Activated B cell treated with CpG ODN at 0.5 μM for 24 hours (primary cell): ENCODE measurements around the gene PRRC2B. TPM values are rescaled to one million over a fixed set of nuclear protein-coding genes. Genes with fewer than 3 reads are reported as not detected.
A peak's percentile ranks its signal among the peaks of the same experiment; 100 is the strongest.

Experiments
- ATAC-seq: fragments of 200-7000 bp; cut with Tn5 transposase; one replicate; pipeline ENCODE4 v1.10.0; 2021; ENCODE audit warnings: low read depth, mild to moderate bottlenecking, moderate library complexity
- CTCF ChIA-PET: fragments of 350-600 bp; sonication (Branson Sonifier 250); formaldehyde crosslinking; loops from one replicate; lab custom pipeline; 2021; ENCODE audit warnings: antibody characterized with exemption; lab: Charles Lee
- POLR2A ChIA-PET: fragments of 350-600 bp; sonication (Branson Sonifier 250); formaldehyde crosslinking; loops from one replicate; lab custom pipeline; 2021; ENCODE audit warnings: antibody characterized with exemption; lab: Charles Lee
- DNase-seq: peaks from one replicate; pipeline ENCODE4 v3.0.0; 2022
- H3K27ac Mint-ChIP-seq: one replicate; pipeline ENCODE4 v1.8.0; 2020; ENCODE audit warnings: mixed read lengths
- H3K27me3 Mint-ChIP-seq: one replicate; pipeline ENCODE4 v1.8.0; 2021; ENCODE audit warnings: mixed read lengths
- H3K36me3 Mint-ChIP-seq: one replicate; pipeline ENCODE4 v1.8.0; 2021; ENCODE audit warnings: low read depth, mixed read lengths
- H3K4me1 Mint-ChIP-seq: one replicate; pipeline ENCODE4 v1.8.0; 2021; ENCODE audit warnings: mixed read lengths
- H3K4me3 Mint-ChIP-seq: one replicate; pipeline ENCODE4 v1.8.0; 2020; ENCODE audit warnings: mild to moderate bottlenecking, mixed read lengths
- H3K9me3 Mint-ChIP-seq: one replicate; pipeline ENCODE4 v1.8.0; 2020; ENCODE audit warnings: mixed read lengths
- CTCF ChIP-seq: fragments of 200-600 bp; IDR thresholded peaks from one replicate; pipeline ENCODE4 v1.8.0; 2022; ENCODE audit warnings: antibody characterized with exemption, mild to moderate bottlenecking
- intact Hi-C: fragments of 100-400 bp; cut with micrococcal nuclease; formaldehyde crosslinking; loops from one replicate; pipeline ENCODE4 v1.15.1; 2024
- total RNA-seq: library from RNA; stranded (reverse); gene quantifications from 2 replicates; pipeline ENCODE4 v1.2.3, GENCODE V29; 2022

Gene PRRC2B
- total RNA-seq, 1 donor from 2014 or later = 206 TPM

GRCh38 chr9:131429121-131430012, 35.5 kb downstream of the PRRC2B start:
- intact Hi-C loops = no loop called here
- Mint-ChIP-seq H3K27me3 (no peaks in the 10 kb centered on the region), H3K4me1 (peaks cover 45% of the 10 kb centered on the region), H3K36me3 (peaks cover 47% of the 10 kb centered on the region), H3K4me3 (peak overlapping the region; percentile 8), H3K27ac (peak overlapping the region; percentile 51), H3K9me3 (no peaks in the 10 kb centered on the region)
- DNase-seq = no peak
- ChIA-PET POLR2A (interaction anchor here (0.6 to 1.3 kb wide), 3 partner anchors 10 to 42 kb away, joined by 3 to 5 read pairs (median 4); no protein-coding TSS in a partner anchor), CTCF (no interaction called here)
- no peak for ATAC-seq
- no peak for TF ChIP-seq CTCF

- POLR2A ChIA-PET = interaction anchor here (1.1 kb wide), 1 partner anchor 59 kb away, joined by 3 read pairs; no protein-coding TSS in a partner anchor
- no peak for TF ChIP-seq CTCF
- ATAC-seq (no peak), DNase-seq (no peak)
- intact Hi-C loops = no loop called here
- CTCF ChIA-PET = no interaction called here
- Mint-ChIP-seq H3K4me3 (no peak overlapping the region), H3K36me3 (peaks cover 64% of the 10 kb centered on the region), H3K9me3 (no peaks in the 10 kb centered on the region), H3K27ac (no peak overlapping the region), H3K27me3 (no peaks in the 10 kb centered on the region), H3K4me1 (peaks cover 33% of the 10 kb centered on the region)
These were observed 38.2 kb downstream of the PRRC2B start for GRCh38 chr9:131432050-131432449.

- H3K9me3 Mint-ChIP-seq = no peaks in the 10 kb centered on the region
- ChIA-PET CTCF (no interaction called here), POLR2A (interaction anchor here (1.1 kb wide), 1 partner anchor 60 kb away, joined by 3 read pairs; no protein-coding TSS in a partner anchor)
- intact Hi-C loops = no loop called here
- H3K27me3 Mint-ChIP-seq = no peaks in the 10 kb centered on the region
- peaks cover 66% of the 10 kb centered on the region for H3K36me3 Mint-ChIP-seq
- ATAC-seq = no peak
- peak overlapping the region; percentile 2 for H3K27ac Mint-ChIP-seq
- no peak for TF ChIP-seq CTCF
- H3K4me1 Mint-ChIP-seq = peaks cover 27% of the 10 kb centered on the region
- no peak for DNase-seq
- no peak overlapping the region for H3K4me3 Mint-ChIP-seq
These were observed 38.9 kb downstream of the PRRC2B start for GRCh38 chr9:131432597-131433301.

- H3K27me3 Mint-ChIP-seq = no peaks in the 10 kb centered on the region
- POLR2A ChIA-PET = no interaction called here
- intact Hi-C loops = no loop called here
- no peak for TF ChIP-seq CTCF
- no peaks in the 10 kb centered on the region for H3K9me3 Mint-ChIP-seq
- H3K36me3 Mint-ChIP-seq = peaks cover 72% of the 10 kb centered on the region
- H3K4me3 Mint-ChIP-seq = no peak overlapping the region
- H3K27ac Mint-ChIP-seq = peak overlapping the region; percentile 2
- CTCF ChIA-PET = no interaction called here
- peaks cover 26% of the 10 kb centered on the region for H3K4me1 Mint-ChIP-seq
- DNase-seq (no peak), ATAC-seq (no peak)
These were observed 39.5 kb downstream of the PRRC2B start for GRCh38 chr9:131433302-131433854.

GRCh38 chr9:131434673-131435072, 40.8 kb downstream of the PRRC2B start:
- TF ChIP-seq CTCF = no peak
- ATAC-seq = no peak
- peaks cover 84% of the 10 kb centered on the region for H3K36me3 Mint-ChIP-seq
- H3K9me3 Mint-ChIP-seq = no peaks in the 10 kb centered on the region
- H3K27ac Mint-ChIP-seq = no peak overlapping the region
- DNase-seq = no peak
- ChIA-PET POLR2A (no interaction called here), CTCF (no interaction called here)
- H3K27me3 Mint-ChIP-seq = no peaks in the 10 kb centered on the region
- intact Hi-C loops = no loop called here
- H3K4me1 Mint-ChIP-seq = peaks cover 17% of the 10 kb centered on the region
- H3K4me3 Mint-ChIP-seq = no peak overlapping the region
